ENCODE results near the gene ZRANB3.

- TF ChIP-seq CTCF (IDR thresholded peaks at IDR 0.05) (no peak), POLR2A (IDR thresholded peaks at IDR 0.05) (no peak)
Measured at GRCh38 chr2:135285391-135285790, 245.6 kb downstream of the ZRANB3 start.

Measured in heart left ventricle (tissue), 13 donors.